HEK293 (cell line): ENCODE data around the gene DHX16.
A peak's percentile ranks its signal among the peaks of the same experiment; 100 is the strongest.

Experiments used
- GLIS1 ChIP-seq: fragments of 450-650 bp; formaldehyde crosslinking; IDR thresholded peaks from 2 replicates; pipeline ENCODE4 v1.5.1; 2016; ENCODE audit warnings: missing biosample characterization, missing genetic modification characterization
- KLF10 ChIP-seq: fragments of 450-650 bp; IDR thresholded peaks from 2 replicates; pipeline ENCODE4 v1.5.1; 2018; ENCODE audit warnings: missing biosample characterization, mild to moderate bottlenecking, missing genetic modification characterization
- MZF1 ChIP-seq: fragments of 450-650 bp; formaldehyde crosslinking; IDR thresholded peaks from 2 replicates; pipeline ENCODE4 v1.5.1; 2017; ENCODE audit warnings: missing biosample characterization, missing genetic modification characterization, borderline replicate concordance
- PRDM1 ChIP-seq: fragments of 450-650 bp; formaldehyde crosslinking; IDR thresholded peaks from 2 replicates; pipeline ENCODE4; 2016; ENCODE audit warnings: missing biosample characterization, missing genetic modification characterization
- SCRT2 ChIP-seq: fragments of 450-650 bp; formaldehyde crosslinking; IDR thresholded peaks from 2 replicates; pipeline ENCODE4 v1.5.1; 2016; ENCODE audit warnings: missing biosample characterization, missing genetic modification characterization
- SP2 ChIP-seq: fragments of 450-650 bp; formaldehyde crosslinking; IDR thresholded peaks from 2 replicates; pipeline ENCODE4 v1.5.1; 2016; ENCODE audit warnings: missing biosample characterization, missing genetic modification characterization
- ZBTB11 ChIP-seq: fragments of 450-650 bp; formaldehyde crosslinking; conservative IDR thresholded peaks from 2 replicates; pipeline ENCODE4 v1.5.1; 2016; ENCODE audit warnings: low read depth, missing biosample characterization, missing genetic modification characterization
- ZBTB21 ChIP-seq: fragments of 450-650 bp; formaldehyde crosslinking; IDR thresholded peaks from 2 replicates; pipeline ENCODE4 v1.5.1; 2017; ENCODE audit warnings: missing biosample characterization, missing genetic modification characterization
- ZBTB44 ChIP-seq: fragments of 450-650 bp; IDR thresholded peaks from 2 replicates; pipeline ENCODE4 v1.5.1; 2018; ENCODE audit warnings: missing biosample characterization, mild to moderate bottlenecking, missing genetic modification characterization
- ZFP3 ChIP-seq: fragments of 450-650 bp; formaldehyde crosslinking; IDR thresholded peaks from 2 replicates; pipeline ENCODE4 v1.5.1; 2016; ENCODE audit warnings: low read depth, missing biosample characterization, missing genetic modification characterization
- ZFP37 ChIP-seq: fragments of 450-650 bp; formaldehyde crosslinking; IDR thresholded peaks from 2 replicates; pipeline ENCODE4 v1.5.1; 2016; ENCODE audit warnings: missing biosample characterization, missing genetic modification characterization
- ZNF324 ChIP-seq: fragments of 450-650 bp; formaldehyde crosslinking; IDR thresholded peaks from 2 replicates; pipeline ENCODE4 v1.5.1; 2016; ENCODE audit warnings: missing biosample characterization, missing genetic modification characterization
- ZNF366 ChIP-seq: fragments of 450-650 bp; formaldehyde crosslinking; conservative IDR thresholded peaks from 2 replicates; pipeline ENCODE4 v1.5.1; 2016; ENCODE audit warnings: missing biosample characterization, missing genetic modification characterization
- ZNF391 ChIP-seq: fragments of 450-650 bp; formaldehyde crosslinking; IDR thresholded peaks from 2 replicates; pipeline ENCODE4 v1.5.1; 2016; ENCODE audit warnings: low read depth, missing biosample characterization, missing genetic modification characterization, borderline replicate concordance
- ZNF416 ChIP-seq: fragments of 450-650 bp; formaldehyde crosslinking; IDR thresholded peaks from 2 replicates; pipeline ENCODE4 v1.5.1; 2016; ENCODE audit warnings: missing biosample characterization, missing genetic modification characterization
- ZNF426 ChIP-seq: fragments of 450-650 bp; formaldehyde crosslinking; IDR thresholded peaks from 2 replicates; pipeline ENCODE4 v1.5.1; 2017; ENCODE audit warnings: missing biosample characterization, missing genetic modification characterization, mild to moderate bottlenecking, inconsistent platforms, moderate library complexity
- ZNF449 ChIP-seq: fragments of 450-650 bp; formaldehyde crosslinking; IDR thresholded peaks from 2 replicates; pipeline ENCODE4 v1.5.1; 2017; ENCODE audit warnings: missing biosample characterization, mild to moderate bottlenecking, missing genetic modification characterization, moderate library complexity
- ZNF629 ChIP-seq: fragments of 450-650 bp; formaldehyde crosslinking; IDR thresholded peaks from 2 replicates; pipeline ENCODE4 v1.5.1; 2017; ENCODE audit warnings: missing biosample characterization, missing genetic modification characterization
- ZNF658 ChIP-seq: fragments of 450-650 bp; formaldehyde crosslinking; IDR thresholded peaks from 2 replicates; pipeline ENCODE4; 2016; ENCODE audit warnings: missing biosample characterization, missing genetic modification characterization
- ZNF791 ChIP-seq: fragments of 450-650 bp; formaldehyde crosslinking; IDR thresholded peaks from 2 replicates; pipeline ENCODE4 v1.5.1; 2016; ENCODE audit warnings: missing biosample characterization, missing genetic modification characterization
- ZNF837 ChIP-seq: fragments of 450-650 bp; formaldehyde crosslinking; IDR thresholded peaks from 2 replicates; pipeline ENCODE4 v1.5.1; 2016; ENCODE audit warnings: missing biosample characterization, missing genetic modification characterization
- ZSCAN30 ChIP-seq: fragments of 450-650 bp; IDR thresholded peaks from 2 replicates; pipeline ENCODE4 v1.5.1; 2018; ENCODE audit warnings: missing biosample characterization, mild to moderate bottlenecking, missing genetic modification characterization, moderate library complexity
- TF ChIP-seq, protein P1 (sequence below): fragments of 450-650 bp; formaldehyde crosslinking; IDR thresholded peaks from 2 replicates; pipeline ENCODE4 v1.5.1; 2016; ENCODE audit warnings: missing biosample characterization, missing genetic modification characterization
- TF ChIP-seq, protein P2 (sequence below): fragments of 450-650 bp; formaldehyde crosslinking; IDR thresholded peaks from 2 replicates; pipeline ENCODE4 v1.5.1; 2016; ENCODE audit warnings: missing biosample characterization, missing genetic modification characterization
- TF ChIP-seq, protein P3 (sequence below): fragments of 450-650 bp; formaldehyde crosslinking; IDR thresholded peaks from 2 replicates; pipeline ENCODE4 v1.5.1; 2016; ENCODE audit warnings: missing biosample characterization, missing genetic modification characterization

DHX16 gene

GRCh38 chr6:30615219-30615957 is 57.4 kb downstream of the DHX16 start (continued):
- TF ChIP-seq, protein P1, sequence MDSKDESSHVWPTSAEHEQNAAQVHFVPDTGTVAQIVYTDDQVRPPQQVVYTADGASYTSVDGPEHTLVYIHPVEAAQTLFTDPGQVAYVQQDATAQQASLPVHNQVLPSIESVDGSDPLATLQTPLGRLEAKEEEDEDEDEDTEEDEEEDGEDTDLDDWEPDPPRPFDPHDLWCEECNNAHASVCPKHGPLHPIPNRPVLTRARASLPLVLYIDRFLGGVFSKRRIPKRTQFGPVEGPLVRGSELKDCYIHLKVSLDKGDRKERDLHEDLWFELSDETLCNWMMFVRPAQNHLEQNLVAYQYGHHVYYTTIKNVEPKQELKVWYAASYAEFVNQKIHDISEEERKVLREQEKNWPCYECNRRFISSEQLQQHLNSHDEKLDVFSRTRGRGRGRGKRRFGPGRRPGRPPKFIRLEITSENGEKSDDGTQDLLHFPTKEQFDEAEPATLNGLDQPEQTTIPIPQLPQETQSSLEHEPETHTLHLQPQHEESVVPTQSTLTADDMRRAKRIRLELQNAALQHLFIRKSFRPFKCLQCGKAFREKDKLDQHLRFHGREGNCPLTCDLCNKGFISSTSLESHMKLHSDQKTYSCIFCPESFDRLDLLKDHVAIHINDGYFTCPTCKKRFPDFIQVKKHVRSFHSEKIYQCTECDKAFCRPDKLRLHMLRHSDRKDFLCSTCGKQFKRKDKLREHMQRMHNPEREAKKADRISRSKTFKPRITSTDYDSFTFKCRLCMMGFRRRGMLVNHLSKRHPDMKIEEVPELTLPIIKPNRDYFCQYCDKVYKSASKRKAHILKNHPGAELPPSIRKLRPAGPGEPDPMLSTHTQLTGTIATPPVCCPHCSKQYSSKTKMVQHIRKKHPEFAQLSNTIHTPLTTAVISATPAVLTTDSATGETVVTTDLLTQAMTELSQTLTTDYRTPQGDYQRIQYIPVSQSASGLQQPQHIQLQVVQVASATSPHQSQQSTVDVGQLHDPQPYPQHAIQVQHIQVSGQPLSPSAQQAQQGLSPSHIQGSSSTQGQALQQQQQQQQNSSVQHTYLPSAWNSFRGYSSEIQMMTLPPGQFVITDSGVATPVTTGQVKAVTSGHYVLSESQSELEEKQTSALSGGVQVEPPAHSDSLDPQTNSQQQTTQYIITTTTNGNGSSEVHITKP (tag by site-specific recombination): peak; percentile 93
- TF ChIP-seq ZNF391 (tag by site-specific recombination): peak; percentile 16; the same call in 1 of the 2 replicates
- TF ChIP-seq ZBTB44 (tag by site-specific recombination): no peak
- TF ChIP-seq ZNF791: no peak
- TF ChIP-seq, protein P2, sequence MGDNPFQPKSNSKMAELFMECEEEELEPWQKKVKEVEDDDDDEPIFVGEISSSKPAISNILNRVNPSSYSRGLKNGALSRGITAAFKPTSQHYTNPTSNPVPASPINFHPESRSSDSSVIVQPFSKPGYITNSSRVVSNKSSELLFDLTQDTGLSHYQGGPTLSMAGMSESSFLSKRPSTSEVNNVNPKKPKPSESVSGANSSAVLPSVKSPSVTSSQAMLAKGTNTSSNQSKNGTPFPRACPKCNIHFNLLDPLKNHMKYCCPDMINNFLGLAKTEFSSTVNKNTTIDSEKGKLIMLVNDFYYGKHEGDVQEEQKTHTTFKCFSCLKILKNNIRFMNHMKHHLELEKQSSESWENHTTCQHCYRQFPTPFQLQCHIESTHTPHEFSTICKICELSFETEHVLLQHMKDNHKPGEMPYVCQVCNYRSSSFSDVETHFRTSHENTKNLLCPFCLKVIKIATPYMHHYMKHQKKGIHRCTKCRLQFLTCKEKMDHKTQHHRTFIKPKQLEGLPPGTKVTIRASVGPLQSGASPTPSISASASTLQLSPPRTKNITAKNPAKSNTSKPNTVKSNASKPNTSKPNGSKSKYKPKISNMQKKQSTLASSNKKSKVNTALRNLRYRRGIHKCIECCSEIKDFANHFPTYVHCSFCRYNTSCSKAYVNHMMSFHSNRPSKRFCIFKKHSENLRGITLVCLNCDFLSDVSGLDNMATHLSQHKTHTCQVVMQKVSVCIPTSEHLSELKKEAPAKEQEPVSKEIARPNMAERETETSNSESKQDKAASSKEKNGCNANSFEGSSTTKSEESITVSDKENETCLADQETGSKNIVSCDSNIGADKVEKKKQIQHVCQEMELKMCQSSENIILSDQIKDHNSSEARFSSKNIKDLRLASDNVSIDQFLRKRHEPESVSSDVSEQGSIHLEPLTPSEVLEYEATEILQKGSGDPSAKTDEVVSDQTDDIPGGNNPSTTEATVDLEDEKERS (tag by site-specific recombination): no peak
- TF ChIP-seq ZNF449 (tag by site-specific recombination): 0 out of 2 replicates have a peak, but pooled peaks have one; percentile 11
- TF ChIP-seq ZNF426 (tag by site-specific recombination): no peak
- no peak; the same call in none of the 2 replicates for TF ChIP-seq ZFP37 (tag by site-specific recombination)
- no peak for TF ChIP-seq GLIS1 (tag by site-specific recombination)
- no peak for TF ChIP-seq ZNF837 (tag by site-specific recombination)
- TF ChIP-seq MZF1 (tag by site-specific recombination): no peak
- TF ChIP-seq, protein P3, sequence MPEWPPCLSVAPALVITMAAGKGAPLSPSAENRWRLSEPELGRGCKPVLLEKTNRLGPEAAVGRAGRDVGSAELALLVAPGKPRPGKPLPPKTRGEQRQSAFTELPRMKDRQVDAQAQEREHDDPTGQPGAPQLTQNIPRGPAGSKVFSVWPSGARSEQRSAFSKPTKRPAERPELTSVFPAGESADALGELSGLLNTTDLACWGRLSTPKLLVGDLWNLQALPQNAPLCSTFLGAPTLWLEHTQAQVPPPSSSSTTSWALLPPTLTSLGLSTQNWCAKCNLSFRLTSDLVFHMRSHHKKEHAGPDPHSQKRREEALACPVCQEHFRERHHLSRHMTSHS (tag by site-specific recombination): no peak
- TF ChIP-seq KLF10 (tag by site-specific recombination): peak; percentile 62; the same call in 1 of the 2 replicates
- peak; percentile 84 for TF ChIP-seq ZNF366 (tag by site-specific recombination)
- TF ChIP-seq ZNF416 (tag by site-specific recombination): no peak
- TF ChIP-seq ZBTB11 (tag by site-specific recombination): no peak
- TF ChIP-seq ZNF658 (tag by site-specific recombination): no peak
- TF ChIP-seq SP2 (tag by site-specific recombination): 0 out of 2 replicates have a peak, but pooled peaks have one; percentile 55
- TF ChIP-seq ZBTB21 (tag by site-specific recombination): no peak
- TF ChIP-seq ZSCAN30 (tag by site-specific recombination): 0 out of 2 replicates have a peak, but pooled peaks have one; percentile 48
- peak; percentile 40 for TF ChIP-seq ZNF324 (tag by site-specific recombination)
- TF ChIP-seq ZFP3 (tag by site-specific recombination): no peak
- peak; percentile 65 for TF ChIP-seq PRDM1 (tag by site-specific recombination)
- TF ChIP-seq ZNF629 (tag by site-specific recombination): 0 out of 2 replicates have a peak, but pooled peaks have one; percentile 5
- TF ChIP-seq SCRT2: 0 out of 2 replicates have a peak, but pooled peaks have one; percentile 22
